Neuronal stem cell (in vitro differentiated cells): ENCODE data around the gene HAPSTR1.

Experiments used
- DNase-seq: peaks from one replicate; pipeline ENCODE4 v3.0.0-alpha.2; 2013; ENCODE audit warnings: low spot score
- H2AFZ ChIP-seq: one replicate; pipeline ENCODE4 v1.6.1; 2013; ENCODE audit warnings: mild to moderate bottlenecking, low read length, inconsistent platforms
- H2AK5ac ChIP-seq: 2 replicates; pipeline ENCODE4 v1.6.1; 2013; ENCODE audit warnings: low read depth, mild to moderate bottlenecking, inconsistent platforms, low read length, moderate library complexity, mixed read lengths
- H2BK120ac ChIP-seq: 2 replicates; pipeline ENCODE4 v1.6.1; 2013; ENCODE audit warnings: low read depth, mild to moderate bottlenecking, inconsistent platforms, low read length, moderate library complexity, mixed read lengths
- H2BK12ac ChIP-seq: one replicate; pipeline ENCODE4 v1.6.1; 2013; ENCODE audit warnings: low read length, inconsistent platforms
- H2BK15ac ChIP-seq: 2 replicates; pipeline ENCODE4 v1.6.1; 2013; ENCODE audit warnings: mild to moderate bottlenecking, low read length, inconsistent platforms, mixed read lengths
- H2BK5ac ChIP-seq: one replicate; pipeline ENCODE4 v1.6.1; 2013; ENCODE audit warnings: inconsistent platforms, mild to moderate bottlenecking, low read length, moderate library complexity
- H3K14ac ChIP-seq: one replicate; pipeline ENCODE4 v1.6.1; 2013; ENCODE audit warnings: low read length, inconsistent platforms
- H3K18ac ChIP-seq: 2 replicates; pipeline ENCODE4 v1.6.1; 2013; ENCODE audit warnings: low read length, inconsistent platforms
- H3K23ac ChIP-seq: 2 replicates; pipeline ENCODE4 v1.6.1; 2013; ENCODE audit warnings: low read depth, mild to moderate bottlenecking, mixed read lengths, low read length, inconsistent platforms; ENCODE audit not compliant: poor library complexity
- H3K27ac ChIP-seq: replicated peaks from 3 replicates; pipeline ENCODE4 v1.5.1; 2013; ENCODE audit warnings: low read length, inconsistent platforms
- H3K27me3 ChIP-seq, 3 experiments: 2 replicates each; pipeline ENCODE4 v1.6.1; 2013; ENCODE audit warnings: low read length in 3 of 3, mild to moderate bottlenecking in 2 of 3, inconsistent platforms in 1 of 3, low read depth in 1 of 3, mixed read lengths in 1 of 3, moderate library complexity in 1 of 3; ENCODE audit not compliant: control insufficient read depth in 3 of 3, insufficient read depth in 3 of 3
- H3K36me3 ChIP-seq, 2 donors: replicated peaks in 1 of 2; 2 replicates each; pipeline ENCODE4 v1.6.1; 2013; ENCODE audit warnings: low read length in 2 of 2; ENCODE audit not compliant: control insufficient read depth in 2 of 2, insufficient read depth in 2 of 2
- H3K4ac ChIP-seq: 2 replicates; pipeline ENCODE4 v1.6.1; 2013; ENCODE audit warnings: inconsistent platforms, mild to moderate bottlenecking, low read length, moderate library complexity
- H3K4me1 ChIP-seq, 2 donors: 1 replicate in 1 of 2; 2 replicates in 1 of 2; pipeline ENCODE4 v1.6.1; 2013; ENCODE audit warnings: low read length in 2 of 2, low read depth in 1 of 2; ENCODE audit not compliant: control insufficient read depth in 2 of 2, insufficient read depth in 1 of 2
- H3K4me2 ChIP-seq: one replicate; pipeline ENCODE4 v1.6.1; 2013; ENCODE audit warnings: mild to moderate bottlenecking, low read length, inconsistent platforms; ENCODE audit not compliant: insufficient read depth, poor library complexity, severe bottlenecking
- H3K4me3 ChIP-seq, 2 donors: 2 replicates each; pipeline ENCODE4 v1.5.1; 2013; ENCODE audit warnings: low read length in 2 of 2, mild to moderate bottlenecking in 2 of 2, inconsistent platforms in 1 of 2, moderate library complexity in 1 of 2
- H3K79me1 ChIP-seq: one replicate; pipeline ENCODE4 v1.6.1; 2013; ENCODE audit warnings: low read depth, mild to moderate bottlenecking, inconsistent platforms, low read length, moderate library complexity
- H3K9ac ChIP-seq: one replicate; pipeline ENCODE4 v1.6.1; 2013; ENCODE audit warnings: mild to moderate bottlenecking, low read depth, low read length, inconsistent platforms; ENCODE audit not compliant: poor library complexity
- H3K9me3 ChIP-seq, 2 donors: replicated peaks in 1 of 2; 2 replicates each; pipeline versions ENCODE3 to v1.6.1; 2013; ENCODE audit warnings: low read length in 2 of 2, mild to moderate bottlenecking in 2 of 2, inconsistent platforms in 1 of 2, low read depth in 1 of 2, mixed read lengths in 1 of 2, moderate library complexity in 1 of 2; ENCODE audit not compliant: control insufficient read depth in 2 of 2, insufficient read depth in 1 of 2
- H4K8ac ChIP-seq: one replicate; pipeline ENCODE4 v1.6.1; 2013; ENCODE audit warnings: low read depth, mild to moderate bottlenecking, inconsistent platforms, low read length, moderate library complexity
- H4K91ac ChIP-seq: one replicate; pipeline ENCODE4 v1.6.1; 2013; ENCODE audit warnings: low read length, low read depth, mild to moderate bottlenecking, inconsistent platforms; ENCODE audit not compliant: poor library complexity
- WGBS, 2 donors: extraction: QIAGEN DNeasy Blood & Tissue Kit; methylation state at CpG; one replicate each; pipeline ENCODE4 v1.1.7; 2013; ENCODE audit warnings: missing lambda C conversion rate in 2 of 2, mixed read lengths in 1 of 2; ENCODE audit not compliant: insufficient read length in 2 of 2, insufficient replicate concordance in 1 of 2; ENCODE audit errors: extremely low coverage in 2 of 2; 5-methylcytosine and 5-hydroxymethylcytosine counted together

Gene HAPSTR1

GRCh38 chr16:9139965-9140364, 48.5 kb downstream of the HAPSTR1 start:
- Histone ChIP-seq H3K9me3 (peaks cover 0 to 6% of the 10 kb centered on the region in 2 donors), H2AFZ (no peak overlapping the region), H2AK5ac (no peak overlapping the region), H3K4me3 (no peak overlapping the region), H3K18ac (no peak overlapping the region), H3K14ac (no peak overlapping the region), H2BK5ac (no peak overlapping the region), H3K4me2 (no peak overlapping the region), H3K27ac (no peak overlapping the region), H2BK120ac (no peak overlapping the region), H2BK12ac (no peak overlapping the region), H3K79me1 (no peaks in the 10 kb centered on the region), H2BK15ac (no peak overlapping the region), H4K91ac (no peak overlapping the region), H3K4ac (no peak overlapping the region), H4K8ac (no peak overlapping the region), H3K4me1 (peaks cover 0 to 2% of the 10 kb centered on the region in 2 donors), H3K27me3 (no peaks in the 10 kb centered on the region), H3K9ac (no peak overlapping the region), H3K36me3 (no peaks in the 10 kb centered on the region), H3K23ac (no peak overlapping the region)
- no peak for DNase-seq
- WGBS, 2 donors: no CpG with 5 or more reads among the region's 7 CpGs
